ENCODE measurements around the gene CD68.

- TF ChIP-seq CTCF (IDR thresholded peaks at IDR 0.05) (no peak), POLR2A (IDR thresholded peaks at IDR 0.05) (no peak)
These were observed 9.2 kb downstream of the CD68 start for GRCh38 chr17:7588553-7589203.
